Upper lobe of left lung (tissue), 6 donors: ENCODE results near the gene TFB2M. TPM values are rescaled to one million over a fixed set of nuclear protein-coding genes. Genes with fewer than 3 reads are reported as not detected.

ENCODE experiments used
- ATAC-seq, 2 donors: fragments of 200-7000 bp; cut with Tn5 transposase; one replicate each; pipeline ENCODE4 v1.9.1; 2022; ENCODE audit warnings: mild to moderate bottlenecking in 2 of 2, moderate library complexity in 2 of 2; ENCODE audit not compliant: low FRiP score in 2 of 2
- DNase-seq, 2 donors: peaks; one replicate each; pipeline ENCODE4 v3.0.0-alpha.2; 2019 to 2020
- H3K27ac ChIP-seq, 4 donors: fragments of 200-600 bp; sonication (generic); one replicate each; pipeline ENCODE4 v1.5.1; 2016 to 2019
- H3K27me3 ChIP-seq, 4 donors: fragments of 200-600 bp; sonication (generic); one replicate each; pipeline ENCODE4 v1.5.1; 2017 to 2019
- H3K36me3 ChIP-seq, 4 donors: fragments of 200-600 bp; sonication (generic); one replicate each; pipeline ENCODE4 v1.5.1; 2016 to 2019
- H3K4me1 ChIP-seq, 4 donors: fragments of 200-600 bp; sonication (generic); one replicate each; pipeline ENCODE4 v1.5.1; 2018 to 2019
- H3K4me3 ChIP-seq, 4 donors: fragments of 200-600 bp; sonication (generic); one replicate each; pipeline ENCODE4 v1.5.1; 2017 to 2019; ENCODE audit warnings: mild to moderate bottlenecking in 2 of 4, moderate library complexity in 1 of 4
- H3K9me3 ChIP-seq, 4 donors: fragments of 200-600 bp; sonication (generic); one replicate each; pipeline ENCODE4 v1.5.1; 2018 to 2019
- EP300 ChIP-seq, 4 donors: sonication (generic); formaldehyde crosslinking; IDR thresholded peaks; one replicate each; pipeline ENCODE4 v1.5.1; 2017; ENCODE audit warnings: antibody characterized with exemption in 4 of 4, control low read depth in 2 of 4
- POLR2A ChIP-seq, 4 donors: fragments of 450-650 bp; IDR thresholded peaks; one replicate each; pipeline ENCODE4 v1.5.1; 2016 to 2017; ENCODE audit warnings: antibody characterized with exemption in 4 of 4, mild to moderate bottlenecking in 2 of 4
- POLR2AphosphoS5 ChIP-seq, 2 donors: sonication (generic); formaldehyde crosslinking; IDR thresholded peaks; one replicate each; pipeline ENCODE4 v1.5.1; 2017; ENCODE audit warnings: antibody characterized with exemption in 2 of 2
- WGBS, 2 donors: methylation state at CpG; one replicate each; pipeline ENCODE4 v1.1.5; 2017 to 2018; 5-methylcytosine and 5-hydroxymethylcytosine counted together
- total RNA-seq, 6 donors: library from RNA; depleted of rRNA in 4 of 6; stranded (reverse); fragments of >200 nt in 4 of 6; gene quantifications; one replicate each; pipeline versions ENCODE4 v1.1.0 to v1.2.1, GENCODE V29; 2016 to 2021
- TF ChIP-seq, protein P1 (sequence below), 6 experiments: fragments of 450-650 bp in 4 of 6; fragments of 200-600 bp in 2 of 6; sonication (generic) in 2 of 6; IDR thresholded peaks; one replicate each; pipeline ENCODE4 v1.5.1; 2016 to 2019; ENCODE audit warnings: antibody characterized with exemption in 6 of 6
- donor health status: DM: no; HTN: no; CAD: no; lungs with moderate emphysema.
- donor health status: DM: no; HTN: yes; CAD: no; lungs with severe emphysema.

Gene TFB2M
- total RNA-seq, 6 donors from 2014 or later = 2.0 to 12.0 (median 9.7) TPM

DNA sequence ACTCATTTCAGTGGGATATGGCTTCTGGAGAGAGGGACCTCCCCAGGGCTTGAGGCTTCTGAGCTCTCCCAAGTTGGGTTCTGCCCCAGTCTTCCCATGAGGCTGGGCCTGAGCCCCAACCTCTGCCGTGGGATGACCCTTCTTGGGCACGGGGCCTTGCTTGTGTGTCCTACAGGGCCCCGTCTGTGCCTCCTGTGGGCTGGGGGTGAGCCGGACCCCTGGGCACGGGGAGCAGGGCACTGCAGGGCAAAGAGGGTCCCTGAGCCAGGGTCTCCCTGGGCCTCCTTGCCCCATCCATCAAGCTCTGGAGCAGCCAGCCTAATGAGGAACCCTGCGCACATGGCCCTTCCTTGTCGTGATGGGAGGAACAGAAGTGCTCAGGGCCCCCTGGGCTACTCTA is 53.8 kb downstream of the TFB2M start:
- ATAC-seq (no peak), DNase-seq (peak in 1 of 2 donors; percentile 60)
- Histone ChIP-seq H3K27me3 (no peaks in the 10 kb centered on the region), H3K36me3 (no peaks in the 10 kb centered on the region), H3K9me3 (peaks cover 17 to 36% (median 32%) of the 10 kb centered on the region in 4 donors), H3K4me3 (no peak overlapping the region), H3K4me1 (peaks cover 0 to 7% (median 2%) of the 10 kb centered on the region in 4 donors), H3K27ac (no peak overlapping the region)
- TF ChIP-seq, protein P1, sequence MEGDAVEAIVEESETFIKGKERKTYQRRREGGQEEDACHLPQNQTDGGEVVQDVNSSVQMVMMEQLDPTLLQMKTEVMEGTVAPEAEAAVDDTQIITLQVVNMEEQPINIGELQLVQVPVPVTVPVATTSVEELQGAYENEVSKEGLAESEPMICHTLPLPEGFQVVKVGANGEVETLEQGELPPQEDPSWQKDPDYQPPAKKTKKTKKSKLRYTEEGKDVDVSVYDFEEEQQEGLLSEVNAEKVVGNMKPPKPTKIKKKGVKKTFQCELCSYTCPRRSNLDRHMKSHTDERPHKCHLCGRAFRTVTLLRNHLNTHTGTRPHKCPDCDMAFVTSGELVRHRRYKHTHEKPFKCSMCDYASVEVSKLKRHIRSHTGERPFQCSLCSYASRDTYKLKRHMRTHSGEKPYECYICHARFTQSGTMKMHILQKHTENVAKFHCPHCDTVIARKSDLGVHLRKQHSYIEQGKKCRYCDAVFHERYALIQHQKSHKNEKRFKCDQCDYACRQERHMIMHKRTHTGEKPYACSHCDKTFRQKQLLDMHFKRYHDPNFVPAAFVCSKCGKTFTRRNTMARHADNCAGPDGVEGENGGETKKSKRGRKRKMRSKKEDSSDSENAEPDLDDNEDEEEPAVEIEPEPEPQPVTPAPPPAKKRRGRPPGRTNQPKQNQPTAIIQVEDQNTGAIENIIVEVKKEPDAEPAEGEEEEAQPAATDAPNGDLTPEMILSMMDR (IDR thresholded peaks at IDR 0.05) = no peak
- TF ChIP-seq POLR2AphosphoS5 (IDR thresholded peaks at IDR 0.05) = no peak
- TF ChIP-seq EP300 (IDR thresholded peaks at IDR 0.05) = no peak
- TF ChIP-seq POLR2A (IDR thresholded peaks at IDR 0.05) = no peak
- 92% methylated on average over 7 of the region's 7 CpGs; no CpG with 5 or more reads in 1 of the 2 donors for WGBS, 2 donors

DNA sequence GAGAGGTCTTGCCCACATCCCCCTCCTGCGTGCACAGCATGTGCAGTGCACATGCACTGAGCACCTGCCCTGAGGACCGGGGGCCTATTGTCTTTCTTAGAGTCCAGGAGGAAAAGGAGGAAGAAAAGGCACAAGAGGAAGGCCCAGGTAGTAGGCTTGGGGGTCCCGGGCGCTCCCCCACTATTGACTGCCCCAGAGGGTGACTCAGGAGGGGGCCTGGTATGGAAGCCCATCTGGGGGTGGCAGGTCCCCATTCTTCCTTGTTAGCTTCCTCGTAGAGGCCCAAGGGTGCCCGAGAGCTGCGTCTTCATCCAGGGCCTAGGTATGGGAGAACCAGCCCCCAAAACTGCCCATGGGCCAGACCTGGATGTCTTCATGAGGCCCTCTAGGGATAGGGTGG is 54.9 kb downstream of the TFB2M start:
- Histone ChIP-seq H3K27me3 (no peaks in the 10 kb centered on the region), H3K4me1 (peaks cover 2 to 12% (median 5%) of the 10 kb centered on the region in 4 donors), H3K9me3 (peaks cover 13 to 26% (median 22%) of the 10 kb centered on the region in 4 donors), H3K27ac (no peak overlapping the region), H3K4me3 (no peak overlapping the region), H3K36me3 (no peaks in the 10 kb centered on the region)
- 96 to 100% methylated on average over 4 to 7 of the region's 7 CpGs for WGBS, 2 donors
- no peak for DNase-seq
- ATAC-seq = no peak
- TF ChIP-seq POLR2A (IDR thresholded peaks at IDR 0.05) (no peak), POLR2AphosphoS5 (IDR thresholded peaks at IDR 0.05) (no peak), EP300 (IDR thresholded peaks at IDR 0.05) (no peak)
- TF ChIP-seq, protein P1 (IDR thresholded peaks at IDR 0.05) = no peak

DNA sequence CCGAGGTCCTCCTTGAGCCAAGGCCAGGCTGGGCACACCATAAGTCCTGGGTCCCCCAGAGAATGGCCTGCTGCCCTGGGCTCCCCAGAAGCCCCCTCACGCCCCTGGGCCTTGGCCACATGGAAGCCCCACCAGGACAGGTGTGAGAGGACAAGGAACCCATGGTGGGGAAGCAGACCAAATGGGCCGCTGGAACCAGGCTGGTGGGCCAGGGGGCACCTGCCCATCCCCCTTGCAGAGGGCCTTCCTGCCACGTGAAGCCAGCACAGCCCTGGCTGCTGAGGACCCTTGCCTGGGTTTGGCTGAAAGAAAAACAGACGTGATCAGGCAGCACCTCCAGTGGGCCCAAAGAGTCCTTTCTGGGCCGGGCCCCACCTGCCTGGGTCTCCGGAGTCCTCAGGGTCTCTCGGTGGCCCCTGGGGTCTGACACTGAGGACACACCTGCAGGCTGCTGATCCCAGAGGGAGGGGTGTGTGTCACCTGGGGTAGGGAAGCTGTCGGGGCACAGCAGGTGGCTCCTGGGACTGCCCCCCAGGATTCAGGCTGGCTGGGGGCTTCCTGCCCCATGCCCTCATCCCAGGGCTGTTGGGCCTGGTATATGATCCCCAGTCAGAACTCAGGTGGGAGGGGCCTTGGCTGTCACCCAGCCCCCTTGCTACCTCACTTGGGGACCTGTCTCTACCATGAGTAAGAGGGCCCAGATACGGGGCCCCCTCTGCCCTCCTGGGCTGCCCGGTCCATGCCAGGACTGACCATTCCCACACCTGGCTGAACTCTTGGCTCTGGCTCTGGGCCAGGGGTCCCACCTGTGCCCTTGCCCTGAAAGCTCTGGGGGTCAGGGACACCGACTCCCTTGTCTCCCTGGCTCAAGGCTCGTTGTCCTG is 55.7 kb downstream of the TFB2M start:
- Histone ChIP-seq H3K36me3 (no peaks in the 10 kb centered on the region), H3K27ac (no peak overlapping the region), H3K4me1 (peaks cover 4 to 19% (median 9%) of the 10 kb centered on the region in 4 donors), H3K27me3 (no peaks in the 10 kb centered on the region), H3K4me3 (no peak overlapping the region), H3K9me3 (peaks cover 6 to 18% (median 14%) of the 10 kb centered on the region in 4 donors)
- TF ChIP-seq POLR2AphosphoS5 (IDR thresholded peaks at IDR 0.05) (no peak), EP300 (IDR thresholded peaks at IDR 0.05) (no peak), POLR2A (IDR thresholded peaks at IDR 0.05) (no peak)
- TF ChIP-seq, protein P1 (IDR thresholded peaks at IDR 0.05) = no peak
- ATAC-seq = no peak
- 67 to 97% methylated on average over 1 to 7 of the region's 13 CpGs for WGBS, 2 donors
- DNase-seq = peak in 1 of 2 donors; percentile 63

DNA sequence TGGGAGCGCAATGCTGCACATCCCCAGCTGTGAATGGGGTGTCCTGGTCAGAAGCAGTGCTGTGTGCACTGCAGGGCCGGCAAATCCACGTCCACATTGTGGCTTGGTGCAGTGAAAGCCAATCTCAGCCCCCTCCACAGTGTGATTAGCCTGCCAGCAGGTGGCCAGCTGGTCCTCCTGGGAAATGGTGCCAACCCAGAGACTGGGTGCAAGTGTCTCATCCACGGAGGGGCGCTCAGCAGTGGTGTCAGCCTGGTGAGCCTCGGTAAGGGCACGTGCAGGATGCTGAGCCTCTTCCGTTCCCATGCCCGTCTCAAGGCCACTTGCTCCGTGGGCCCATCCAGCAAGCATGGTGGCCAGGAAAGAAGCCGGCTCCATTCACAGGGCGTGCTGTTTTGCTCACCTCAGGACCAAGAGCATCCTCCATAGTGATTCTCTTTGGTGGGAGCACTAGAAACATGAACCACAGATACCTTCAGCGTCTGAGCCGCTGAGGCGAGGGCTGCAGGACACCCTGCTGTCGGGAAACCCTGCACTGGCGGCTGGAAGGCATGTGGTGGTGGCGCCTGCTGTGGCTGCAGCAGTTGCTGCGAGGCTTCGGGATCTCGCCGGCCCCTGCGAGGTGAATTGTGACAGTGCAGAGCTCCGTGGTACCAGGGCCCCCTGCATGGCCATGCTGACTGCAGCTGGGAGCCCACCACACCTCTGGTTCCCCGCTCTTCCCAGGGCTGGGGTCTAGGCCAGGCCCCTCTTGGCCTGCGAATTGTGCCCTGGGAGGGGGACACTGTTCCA is 57.0 kb downstream of the TFB2M start:
- DNase-seq (peak in 1 of 2 donors; percentile 69), ATAC-seq (no peak)
- Histone ChIP-seq H3K4me3 (no peak overlapping the region), H3K9me3 (peaks cover 0 to 5% (median under 1%) of the 10 kb centered on the region in 4 donors), H3K27me3 (no peaks in the 10 kb centered on the region), H3K4me1 (peaks cover 4 to 19% (median 9%) of the 10 kb centered on the region in 4 donors), H3K27ac (no peak overlapping the region), H3K36me3 (no peaks in the 10 kb centered on the region)
- TF ChIP-seq POLR2AphosphoS5 (IDR thresholded peaks at IDR 0.05) (no peak), POLR2A (IDR thresholded peaks at IDR 0.05) (no peak), EP300 (IDR thresholded peaks at IDR 0.05) (no peak)
- TF ChIP-seq, protein P1 (IDR thresholded peaks at IDR 0.05) = no peak
- 93 to 94% methylated on average over 15 to 17 of the region's 26 CpGs for WGBS, 2 donors
